A673 (cell line): ENCODE data around the gene CPM. TPM values are rescaled to one million over a fixed set of nuclear protein-coding genes. Genes with fewer than 3 reads are reported as not detected.
"Not testable (repeated sequence)": the region's sequence is repeated elsewhere in the genome, so short reads cannot be mapped to it uniquely, and the experiment has no call there.

ENCODE experiments used
- BruUV-seq: library from RNA; stranded (reverse); fragments of 400-500 nt; replicated peaks from 2 replicates; lab custom pipeline; 2021; lab: Mats Ljungman, UMichigan
- CTCF ChIA-PET: fragments of 300-600 bp; sonication (Branson Sonifier 250); formaldehyde crosslinking; loops from one replicate; lab custom pipeline; 2022; ENCODE audit warnings: antibody characterized with exemption; lab: Charles Lee
- POLR2A ChIA-PET: fragments of 300-600 bp; sonication (Branson Sonifier 250); formaldehyde crosslinking; loops from one replicate; lab custom pipeline; 2022; ENCODE audit warnings: antibody characterized with exemption; ENCODE audit not compliant: low non-redundant PET; lab: Charles Lee
- DNase-seq: peaks from one replicate; pipeline ENCODE4 v3.0.0-alpha.2; 2015; ENCODE audit warnings: low spot score
- H3K27ac ChIP-seq: fragments of 200-600 bp; sonication (generic); 2 replicates; pipeline ENCODE4 v1.5.1; 2016; ENCODE audit warnings: mixed run types, low read depth, mild to moderate bottlenecking, mixed read lengths, antibody characterized with exemption, low read length; ENCODE audit not compliant: poor library complexity, severe bottlenecking
- H3K27me3 ChIP-seq: fragments of 200-600 bp; sonication (generic); replicated peaks from 2 replicates; pipeline ENCODE4 v1.6.1; 2017; ENCODE audit warnings: mixed run types, low read depth, mild to moderate bottlenecking, mixed read lengths, antibody characterized with exemption, low read length; ENCODE audit not compliant: insufficient read depth, poor library complexity
- H3K36me3 ChIP-seq: fragments of 200-600 bp; sonication (generic); 2 replicates; pipeline ENCODE4 v1.6.1; 2016; ENCODE audit warnings: mixed run types, mild to moderate bottlenecking, mixed read lengths, antibody characterized with exemption, low read length; ENCODE audit not compliant: insufficient read depth, poor library complexity, severe bottlenecking
- H3K4me1 ChIP-seq: fragments of 200-600 bp; sonication (generic); 2 replicates; pipeline ENCODE4 v1.6.1; 2017; ENCODE audit warnings: mixed run types, mild to moderate bottlenecking, mixed read lengths, antibody characterized with exemption, low read length; ENCODE audit not compliant: insufficient read depth, poor library complexity, severe bottlenecking
- H3K4me3 ChIP-seq: fragments of 200-600 bp; sonication (generic); 2 replicates; pipeline ENCODE4 v1.5.1; 2016; ENCODE audit warnings: low read depth, mixed run types, mild to moderate bottlenecking, mixed read lengths, low read length; ENCODE audit not compliant: poor library complexity, severe bottlenecking
- H3K9me3 ChIP-seq: fragments of 200-600 bp; sonication (generic); 2 replicates; pipeline ENCODE4 v1.6.1; 2016; ENCODE audit warnings: mixed run types, low read depth, mild to moderate bottlenecking, mixed read lengths, antibody characterized with exemption, low read length; ENCODE audit not compliant: poor library complexity, severe bottlenecking
- EZH2 ChIP-seq: fragments of 200-600 bp; sonication (generic); IDR thresholded peaks from 2 replicates; pipeline ENCODE4 v1.6.1; 2017; ENCODE audit warnings: borderline replicate concordance, low read depth, mild to moderate bottlenecking, mixed read lengths, antibody characterized with exemption, low read length; ENCODE audit not compliant: poor library complexity, severe bottlenecking
- intact Hi-C: fragments of 100-400 bp; cut with micrococcal nuclease; formaldehyde crosslinking; loops from one replicate; pipeline ENCODE4 v1.10.0; 2022; ENCODE audit not compliant: unreplicated experiment
- total RNA-seq: library from RNA; stranded (reverse); gene quantifications from 2 replicates; pipeline ENCODE4 v1.2.3, GENCODE V29; 2021
- TF ChIP-seq, protein P1 (sequence below): fragments of 300-800, 200-600 bp; sonication (generic); conservative IDR thresholded peaks from 2 replicates; pipeline ENCODE4 v1.5.1; 2017; ENCODE audit warnings: low read depth, mild to moderate bottlenecking, antibody characterized with exemption, low read length, moderate library complexity, mixed read lengths

CPM gene
- total RNA-seq, 1 experiment from 2014 or later, result 0.84 TPM

DNA sequence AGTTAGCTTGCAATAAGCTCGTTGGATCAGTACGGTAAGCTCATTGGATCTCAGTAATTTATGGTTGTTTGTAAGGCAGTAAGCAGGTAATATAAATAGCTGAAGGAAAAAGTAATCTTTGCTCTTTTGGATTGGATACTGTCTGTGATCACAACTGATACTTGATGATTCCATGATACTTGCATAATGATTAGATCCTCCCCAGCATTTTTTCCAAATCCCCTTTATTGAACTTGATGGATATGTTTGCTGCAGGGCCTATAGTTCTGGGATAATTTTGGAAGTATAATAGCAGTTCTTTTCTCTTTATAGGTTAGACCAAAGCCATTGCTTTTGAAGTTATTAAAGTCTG lies 119.8 kb downstream of the CPM start:
- Histone ChIP-seq H3K4me1 (no peaks in the 10 kb centered on the region), H3K27ac (no peak overlapping the region), H3K4me3 (no peak overlapping the region), H3K27me3 (no peaks in the 10 kb centered on the region), H3K36me3 (peaks cover 87% of the 10 kb centered on the region), H3K9me3 (no peaks in the 10 kb centered on the region)
- intact Hi-C loops, result no loop called here
- TF ChIP-seq, protein P1, sequence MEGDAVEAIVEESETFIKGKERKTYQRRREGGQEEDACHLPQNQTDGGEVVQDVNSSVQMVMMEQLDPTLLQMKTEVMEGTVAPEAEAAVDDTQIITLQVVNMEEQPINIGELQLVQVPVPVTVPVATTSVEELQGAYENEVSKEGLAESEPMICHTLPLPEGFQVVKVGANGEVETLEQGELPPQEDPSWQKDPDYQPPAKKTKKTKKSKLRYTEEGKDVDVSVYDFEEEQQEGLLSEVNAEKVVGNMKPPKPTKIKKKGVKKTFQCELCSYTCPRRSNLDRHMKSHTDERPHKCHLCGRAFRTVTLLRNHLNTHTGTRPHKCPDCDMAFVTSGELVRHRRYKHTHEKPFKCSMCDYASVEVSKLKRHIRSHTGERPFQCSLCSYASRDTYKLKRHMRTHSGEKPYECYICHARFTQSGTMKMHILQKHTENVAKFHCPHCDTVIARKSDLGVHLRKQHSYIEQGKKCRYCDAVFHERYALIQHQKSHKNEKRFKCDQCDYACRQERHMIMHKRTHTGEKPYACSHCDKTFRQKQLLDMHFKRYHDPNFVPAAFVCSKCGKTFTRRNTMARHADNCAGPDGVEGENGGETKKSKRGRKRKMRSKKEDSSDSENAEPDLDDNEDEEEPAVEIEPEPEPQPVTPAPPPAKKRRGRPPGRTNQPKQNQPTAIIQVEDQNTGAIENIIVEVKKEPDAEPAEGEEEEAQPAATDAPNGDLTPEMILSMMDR, result no peak
- TF ChIP-seq EZH2, result no peak
- ChIA-PET CTCF (no interaction called here), POLR2A (interaction anchor here (0.6 kb wide), 1 partner anchor 550 kb away, joined by 14 read pairs; no protein-coding TSS in a partner anchor)
- BruUV-seq, result no TSS peak
- DNase-seq, result no peak

DNA sequence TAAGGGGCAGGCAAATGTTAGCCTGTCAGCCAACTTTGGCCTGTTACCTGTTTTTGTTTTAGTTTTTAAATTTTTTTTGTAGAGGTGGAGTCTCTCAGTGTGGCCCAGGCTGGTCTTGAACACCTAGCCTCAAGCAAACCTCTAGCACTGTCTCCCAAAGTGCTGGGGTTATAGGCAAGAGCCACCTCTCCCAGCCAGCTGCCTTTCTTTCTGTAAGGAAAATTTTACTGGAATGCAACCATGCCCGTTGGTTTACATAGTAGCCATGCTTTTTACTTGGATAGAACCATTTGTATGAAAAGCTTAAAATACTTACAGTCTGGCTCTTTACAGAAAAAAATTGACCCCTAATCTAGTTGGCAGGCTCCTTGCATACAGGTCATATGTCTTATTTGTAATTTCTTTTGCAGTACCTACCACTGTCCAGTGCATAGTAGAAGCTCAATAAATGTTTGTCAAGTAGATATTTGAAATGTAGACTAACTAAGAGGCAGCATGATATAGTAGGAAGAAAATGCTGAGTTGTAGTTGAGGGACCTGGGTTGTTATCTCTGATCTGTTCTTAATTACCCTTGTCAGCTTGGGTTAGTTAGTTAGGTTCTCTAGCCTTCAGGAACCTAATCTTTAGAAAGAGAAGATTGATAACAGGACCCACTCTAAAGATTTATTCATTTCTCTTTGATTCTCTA lies 120.3 kb downstream of the CPM start:
- Histone ChIP-seq H3K36me3 (peaks cover 82% of the 10 kb centered on the region), H3K4me1 (no peaks in the 10 kb centered on the region), H3K4me3 (no peak overlapping the region), H3K9me3 (no peaks in the 10 kb centered on the region), H3K27me3 (no peaks in the 10 kb centered on the region), H3K27ac (peak overlapping the region; percentile 12)
- DNase-seq, result no peak
- no TSS peak for BruUV-seq
- POLR2A ChIA-PET, result interaction anchor here (0.6 kb wide), 1 partner anchor 550 kb away, joined by 14 read pairs; no protein-coding TSS in a partner anchor
- CTCF ChIA-PET, result no interaction called here
- intact Hi-C loops, result no loop called here
- no peak for TF ChIP-seq EZH2
- TF ChIP-seq, protein P1, result no peak

DNA sequence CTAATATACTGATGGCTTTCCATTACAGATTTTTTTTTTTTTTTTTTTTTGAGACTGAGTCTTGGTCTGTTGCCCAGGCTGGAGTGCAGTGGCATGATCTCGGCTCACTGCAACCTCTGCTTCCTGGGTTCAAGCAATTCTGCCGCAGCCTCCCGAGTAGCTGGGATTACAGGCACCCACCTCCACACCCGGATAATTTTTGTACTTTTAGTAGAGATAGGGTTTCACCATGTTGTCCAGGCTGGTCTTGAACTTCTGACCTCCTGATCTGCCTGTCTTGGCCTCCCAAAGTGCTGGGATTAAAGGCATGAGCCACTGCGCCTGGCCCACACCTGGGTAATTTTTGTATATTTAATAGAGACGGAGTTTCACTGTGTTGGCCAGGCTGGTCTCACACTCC lies 121.4 kb downstream of the CPM start:
- H3K4me3 ChIP-seq, CTCF ChIA-PET, DNase-seq, H3K27me3 ChIP-seq, H3K9me3 ChIP-seq, intact Hi-C loops, H3K27ac ChIP-seq, H3K4me1 ChIP-seq: not testable (repeated sequence)
- POLR2A ChIA-PET, result interaction anchor here (0.7 kb wide), 1 partner anchor 8 kb away, joined by 4 read pairs; no protein-coding TSS in a partner anchor
- peaks cover 73% of the 10 kb centered on the region for H3K36me3 ChIP-seq
- BruUV-seq, result TSS peak; percentile 9

DNA sequence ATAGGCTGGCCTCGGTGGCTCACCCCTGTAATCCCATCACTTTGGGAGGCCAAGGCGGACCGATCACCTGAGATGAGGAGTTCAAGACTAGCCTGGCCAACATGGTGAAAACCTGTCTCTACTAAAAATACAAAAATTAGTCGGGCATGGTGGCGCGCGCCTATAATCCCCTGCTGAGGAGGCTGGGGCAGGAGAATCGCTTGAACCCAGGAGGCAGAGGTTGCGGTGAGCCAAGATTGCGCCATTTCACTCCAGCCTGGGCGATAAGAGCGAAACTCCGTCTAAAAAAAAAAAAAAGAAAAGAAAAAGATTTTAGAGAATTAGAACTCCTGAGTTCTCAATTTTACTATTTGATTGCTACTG lies 123.0 kb downstream of the CPM start:
- CTCF ChIA-PET, H3K27me3 ChIP-seq, intact Hi-C loops, DNase-seq, H3K9me3 ChIP-seq, H3K4me3 ChIP-seq, BruUV-seq, POLR2A ChIA-PET, H3K27ac ChIP-seq, H3K4me1 ChIP-seq: not testable (repeated sequence)
- peaks cover 57% of the 10 kb centered on the region for H3K36me3 ChIP-seq
